Effector memory CD8-positive, alpha-beta T cell (primary cell): ENCODE measurements around the gene PROX1.

Source experiments
- ATAC-seq: fragments of 150-1000 bp; cut with Tn5 transposase; replicated peaks from 2 replicates; pipeline ENCODE4 v1.10.0; 2021; ENCODE audit warnings: mild to moderate bottlenecking, moderate library complexity
- DNase-seq, 3 experiments: peaks; one replicate each; pipeline ENCODE4 v3.0.0; 2021
- H3K27ac Mint-ChIP-seq, 2 donors: one replicate each; pipeline ENCODE4 v1.8.0; 2022; ENCODE audit warnings: mild to moderate bottlenecking in 2 of 2, mixed read lengths in 2 of 2, moderate library complexity in 2 of 2
- H3K27me3 Mint-ChIP-seq, 2 donors: one replicate each; pipeline ENCODE4 v1.8.0; 2022; ENCODE audit warnings: mixed read lengths in 2 of 2
- H3K36me3 Mint-ChIP-seq: one replicate; pipeline ENCODE4 v1.8.0; 2022; ENCODE audit warnings: mild to moderate bottlenecking, moderate library complexity, mixed read lengths; ENCODE audit not compliant: insufficient read depth
- H3K4me1 Mint-ChIP-seq, 2 donors: one replicate each; pipeline ENCODE4 v1.8.0; 2022; ENCODE audit warnings: low read depth in 2 of 2, mixed read lengths in 2 of 2
- H3K4me3 Mint-ChIP-seq, 2 donors: one replicate each; pipeline ENCODE4 v1.8.0; 2022; ENCODE audit warnings: mild to moderate bottlenecking in 2 of 2, mixed read lengths in 2 of 2, moderate library complexity in 2 of 2
- H3K9me3 Mint-ChIP-seq, 2 donors: one replicate each; pipeline ENCODE4 v1.8.0; 2022; ENCODE audit warnings: mixed read lengths in 2 of 2

PROX1 gene

GRCh38 chr1:214010197-214010573 lies 22.4 kb downstream of the PROX1 start:
- Mint-ChIP-seq H3K27me3 (peaks cover 0 to 16% of the 10 kb centered on the region in 2 donors), H3K4me1 (no peaks in the 10 kb centered on the region), H3K27ac (no peak overlapping the region), H3K4me3 (no peak overlapping the region), H3K9me3 (peaks cover 0 to 2% of the 10 kb centered on the region in 2 donors), H3K36me3 (no peaks in the 10 kb centered on the region)
- no peak for DNase-seq
- no peak for ATAC-seq

- no peaks in the 10 kb centered on the region for H3K4me1 Mint-ChIP-seq
- peaks cover 0 to 2% of the 10 kb centered on the region in 2 donors for H3K9me3 Mint-ChIP-seq
- H3K4me3 Mint-ChIP-seq: no peak overlapping the region
- DNase-seq: no peak
- no peak overlapping the region for H3K27ac Mint-ChIP-seq
- peaks cover 0 to 16% of the 10 kb centered on the region in 2 donors for H3K27me3 Mint-ChIP-seq
- H3K36me3 Mint-ChIP-seq: no peaks in the 10 kb centered on the region
- no peak for ATAC-seq
These were observed 22.9 kb downstream of the PROX1 start for GRCh38 chr1:214010717-214011116.

GRCh38 chr1:214012418-214012817 lies 24.6 kb downstream of the PROX1 start:
- Mint-ChIP-seq H3K4me1 (no peaks in the 10 kb centered on the region), H3K36me3 (no peaks in the 10 kb centered on the region), H3K4me3 (no peak overlapping the region), H3K27ac (no peak overlapping the region), H3K9me3 (peaks cover 0 to 2% of the 10 kb centered on the region in 2 donors), H3K27me3 (peaks cover 0 to 16% of the 10 kb centered on the region in 2 donors)
- DNase-seq (no peak), ATAC-seq (no peak)

DNA sequence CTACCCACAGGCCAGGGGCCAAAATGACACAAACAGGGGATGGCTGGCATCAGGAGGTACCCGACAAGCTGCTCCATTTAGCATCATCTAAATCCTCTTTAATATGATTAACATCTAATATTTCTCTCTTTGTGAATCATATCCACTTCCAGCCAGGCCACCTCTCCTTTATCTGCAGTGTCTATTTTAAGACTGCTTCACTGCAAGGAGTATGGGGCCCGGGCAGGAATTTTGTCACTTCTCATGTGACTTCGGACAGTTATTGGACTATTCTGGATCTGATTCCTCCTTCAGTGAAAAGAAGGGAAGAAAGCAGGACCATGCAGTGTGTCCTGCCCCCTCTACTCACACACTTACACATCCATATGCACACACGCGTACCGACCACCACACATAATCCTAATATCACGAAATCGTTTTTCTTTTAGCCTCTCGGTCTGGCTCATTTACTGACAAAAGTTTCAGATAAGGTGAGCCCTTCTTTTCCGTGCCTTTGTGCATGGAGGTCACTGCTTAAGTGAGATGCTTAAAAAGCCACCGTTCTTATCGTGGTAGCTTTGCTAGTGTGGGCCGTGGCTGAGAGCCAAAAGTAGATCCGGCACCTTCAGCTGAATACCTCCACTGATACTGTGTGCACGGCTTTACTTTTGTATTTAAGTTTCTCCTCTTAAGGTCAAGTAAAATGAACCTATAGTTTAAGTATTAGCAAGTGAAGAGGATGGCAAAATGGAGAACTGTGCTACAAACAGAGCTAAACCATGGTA lies 26.0 kb downstream of the PROX1 start:
- no peak overlapping the region for H3K4me3 Mint-ChIP-seq
- H3K36me3 Mint-ChIP-seq: no peaks in the 10 kb centered on the region
- no peaks in the 10 kb centered on the region for H3K9me3 Mint-ChIP-seq
- ATAC-seq: no peak
- H3K27ac Mint-ChIP-seq: no peak overlapping the region
- no peaks in the 10 kb centered on the region for H3K4me1 Mint-ChIP-seq
- H3K27me3 Mint-ChIP-seq: peaks cover 0 to 16% of the 10 kb centered on the region in 2 donors
- no peak for DNase-seq

DNA sequence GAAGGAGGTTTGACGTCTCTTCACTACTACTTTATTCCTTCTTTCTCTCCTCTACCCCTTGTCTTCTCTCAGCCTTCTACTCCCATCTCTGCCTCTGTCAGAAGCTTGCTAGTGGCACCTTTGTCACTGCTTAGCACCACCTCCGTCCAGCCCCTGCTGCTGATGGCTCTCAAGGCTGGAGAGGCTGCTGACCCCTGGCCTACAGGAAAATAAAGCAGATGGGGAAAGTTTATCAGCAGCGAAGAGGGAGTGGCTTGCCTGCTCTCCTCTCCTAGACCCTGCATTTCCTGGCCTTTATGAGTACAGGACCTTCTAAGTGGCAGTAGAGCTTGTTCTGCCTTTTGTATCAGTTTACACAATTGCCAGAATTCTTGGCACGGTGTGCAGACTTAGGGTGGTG lies 27.0 kb downstream of the PROX1 start:
- Mint-ChIP-seq H3K4me1 (no peaks in the 10 kb centered on the region), H3K4me3 (no peak overlapping the region), H3K9me3 (no peaks in the 10 kb centered on the region), H3K36me3 (no peaks in the 10 kb centered on the region), H3K27me3 (peaks cover 0 to 16% of the 10 kb centered on the region in 2 donors), H3K27ac (no peak overlapping the region)
- DNase-seq (no peak), ATAC-seq (no peak)

GRCh38 chr1:214017191-214017982 lies 29.6 kb downstream of the PROX1 start:
- no peak overlapping the region for H3K27ac Mint-ChIP-seq
- DNase-seq (no peak), ATAC-seq (no peak)
- H3K9me3 Mint-ChIP-seq: no peaks in the 10 kb centered on the region
- H3K4me3 Mint-ChIP-seq: no peak overlapping the region
- H3K27me3 Mint-ChIP-seq: peaks cover 0 to 8% of the 10 kb centered on the region in 2 donors
- H3K4me1 Mint-ChIP-seq: no peaks in the 10 kb centered on the region
- H3K36me3 Mint-ChIP-seq: no peaks in the 10 kb centered on the region

- Mint-ChIP-seq H3K27me3 (no peaks in the 10 kb centered on the region), H3K36me3 (no peaks in the 10 kb centered on the region)
- no peak for ATAC-seq
These were observed 30.9 kb downstream of the PROX1 start for GRCh38 chr1:214018386-214019268.

DNA sequence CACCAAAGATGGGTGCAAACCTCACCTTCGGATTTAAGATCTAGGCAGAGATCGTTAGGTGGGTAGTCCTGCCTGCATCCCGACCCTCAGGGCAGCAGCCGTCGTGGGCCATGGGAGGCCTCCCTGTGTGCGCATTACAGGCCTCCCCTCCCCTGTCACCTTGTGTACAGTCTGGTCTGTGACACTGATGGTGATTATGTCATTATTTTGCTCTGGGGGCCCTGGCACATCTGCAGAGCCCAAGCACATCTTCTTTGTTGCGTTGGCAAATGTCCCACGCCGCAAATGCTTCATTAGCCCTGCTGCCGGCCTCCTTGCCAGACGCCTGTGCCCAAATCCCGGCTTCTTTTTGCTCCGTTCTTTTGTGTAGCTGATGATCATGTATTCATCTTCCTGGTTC lies 31.7 kb downstream of the PROX1 start:
- no peak overlapping the region for H3K27ac Mint-ChIP-seq
- H3K36me3 Mint-ChIP-seq: no peaks in the 10 kb centered on the region
- H3K4me3 Mint-ChIP-seq: no peak overlapping the region
- H3K27me3 Mint-ChIP-seq: no peaks in the 10 kb centered on the region
- ATAC-seq: no peak
- H3K4me1 Mint-ChIP-seq: no peaks in the 10 kb centered on the region
- no peak for DNase-seq
- no peaks in the 10 kb centered on the region for H3K9me3 Mint-ChIP-seq

More at GRCh38 chr1:214018386-214019268, 30.9 kb downstream of the PROX1 start:
- Mint-ChIP-seq H3K27ac (no peak overlapping the region), H3K4me1 (no peaks in the 10 kb centered on the region), H3K9me3 (no peaks in the 10 kb centered on the region), H3K4me3 (no peak overlapping the region)
- DNase-seq: no peak

DNA sequence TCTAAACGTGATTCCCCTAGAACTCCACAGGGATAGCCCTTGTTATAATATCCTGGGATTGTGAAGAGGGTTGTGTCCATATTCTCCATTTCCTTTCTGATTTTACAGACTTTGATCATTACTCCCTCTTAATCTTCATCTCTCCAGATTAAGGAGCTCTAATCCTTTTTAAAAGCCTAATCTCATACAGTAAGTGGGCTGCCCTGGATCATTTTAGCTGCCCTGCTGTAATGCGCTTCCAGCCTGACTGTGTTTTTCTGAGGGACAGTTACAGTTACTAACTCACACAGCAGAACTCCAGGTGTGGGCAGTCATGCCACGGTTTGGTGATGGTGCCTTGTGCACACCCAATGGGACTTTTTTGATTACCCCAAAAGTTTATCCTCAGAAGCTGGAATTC lies 33.5 kb downstream of the PROX1 start:
- no peaks in the 10 kb centered on the region for H3K4me1 Mint-ChIP-seq
- no peak for DNase-seq
- no peaks in the 10 kb centered on the region for H3K36me3 Mint-ChIP-seq
- no peak overlapping the region for H3K4me3 Mint-ChIP-seq
- H3K27ac Mint-ChIP-seq: no peak overlapping the region
- ATAC-seq: no peak
- H3K9me3 Mint-ChIP-seq: no peaks in the 10 kb centered on the region
- H3K27me3 Mint-ChIP-seq: no peaks in the 10 kb centered on the region

- no peaks in the 10 kb centered on the region for H3K9me3 Mint-ChIP-seq
- no peak overlapping the region for H3K4me3 Mint-ChIP-seq
- no peaks in the 10 kb centered on the region for H3K4me1 Mint-ChIP-seq
- DNase-seq (no peak), ATAC-seq (no peak)
- no peak overlapping the region for H3K27ac Mint-ChIP-seq
- H3K36me3 Mint-ChIP-seq: no peaks in the 10 kb centered on the region
- H3K27me3 Mint-ChIP-seq: peaks cover 3 to 7% of the 10 kb centered on the region in 2 donors
These were observed 34.5 kb downstream of the PROX1 start for GRCh38 chr1:214022229-214022791.

DNA sequence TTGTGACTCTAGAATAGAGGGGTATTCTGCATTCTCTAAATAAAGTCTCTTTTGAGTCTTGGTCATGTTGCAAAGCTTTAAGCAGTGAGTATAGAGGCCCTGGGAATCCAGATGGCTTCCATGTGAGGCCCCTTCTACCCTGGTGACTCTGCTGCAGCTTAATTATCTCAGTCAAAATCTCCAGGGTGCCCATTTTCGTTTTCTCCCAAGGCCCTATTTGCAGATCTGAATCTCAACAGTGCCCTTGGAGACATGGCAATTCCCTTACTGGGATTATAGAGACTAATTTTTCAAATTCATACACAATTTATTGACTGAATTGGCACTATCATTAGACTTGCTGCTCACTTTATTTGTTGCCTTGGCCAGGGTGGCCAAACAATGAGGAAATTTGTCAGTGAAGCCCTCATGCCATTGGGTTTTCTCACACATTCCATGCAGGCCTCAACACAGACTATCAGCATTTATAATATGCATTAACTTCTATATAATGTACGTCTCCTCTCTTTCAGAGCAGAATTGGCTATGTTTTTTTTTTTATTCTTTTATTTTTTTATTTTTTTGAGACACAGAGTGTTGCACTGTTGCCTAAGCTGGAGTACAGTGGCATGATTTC lies 35.1 kb downstream of the PROX1 start:
- no peaks in the 10 kb centered on the region for H3K36me3 Mint-ChIP-seq
- H3K27me3 Mint-ChIP-seq: peaks cover 6 to 10% of the 10 kb centered on the region in 2 donors
- no peak overlapping the region for H3K27ac Mint-ChIP-seq
- ATAC-seq: no peak
- no peaks in the 10 kb centered on the region for H3K9me3 Mint-ChIP-seq
- no peaks in the 10 kb centered on the region for H3K4me1 Mint-ChIP-seq
- no peak for DNase-seq
- no peak overlapping the region for H3K4me3 Mint-ChIP-seq

GRCh38 chr1:214026985-214027384 lies 39.2 kb downstream of the PROX1 start:
- ATAC-seq (no peak), DNase-seq (no peak)
- H3K4me1 Mint-ChIP-seq: no peaks in the 10 kb centered on the region
- H3K27me3 Mint-ChIP-seq: peaks cover 15 to 19% of the 10 kb centered on the region in 2 donors
- H3K27ac Mint-ChIP-seq: no peak overlapping the region
- no peaks in the 10 kb centered on the region for H3K9me3 Mint-ChIP-seq
- no peaks in the 10 kb centered on the region for H3K36me3 Mint-ChIP-seq
- H3K4me3 Mint-ChIP-seq: no peak overlapping the region

- Mint-ChIP-seq H3K4me3 (no peak overlapping the region), H3K27ac (no peak overlapping the region), H3K9me3 (no peaks in the 10 kb centered on the region), H3K4me1 (no peaks in the 10 kb centered on the region), H3K36me3 (no peaks in the 10 kb centered on the region), H3K27me3 (peaks cover 15 to 19% of the 10 kb centered on the region in 2 donors)
- ATAC-seq: no peak
- DNase-seq: no peak
These were observed 39.7 kb downstream of the PROX1 start for GRCh38 chr1:214027498-214027897.
